ENCODE results near the gene USH1C. TPM values are rescaled to one million over a fixed set of nuclear protein-coding genes. Genes with fewer than 3 reads are reported as not detected.

Gene USH1C
- total RNA-seq, 2 donors from 2014 or later, result 159 to 181 TPM

DNA sequence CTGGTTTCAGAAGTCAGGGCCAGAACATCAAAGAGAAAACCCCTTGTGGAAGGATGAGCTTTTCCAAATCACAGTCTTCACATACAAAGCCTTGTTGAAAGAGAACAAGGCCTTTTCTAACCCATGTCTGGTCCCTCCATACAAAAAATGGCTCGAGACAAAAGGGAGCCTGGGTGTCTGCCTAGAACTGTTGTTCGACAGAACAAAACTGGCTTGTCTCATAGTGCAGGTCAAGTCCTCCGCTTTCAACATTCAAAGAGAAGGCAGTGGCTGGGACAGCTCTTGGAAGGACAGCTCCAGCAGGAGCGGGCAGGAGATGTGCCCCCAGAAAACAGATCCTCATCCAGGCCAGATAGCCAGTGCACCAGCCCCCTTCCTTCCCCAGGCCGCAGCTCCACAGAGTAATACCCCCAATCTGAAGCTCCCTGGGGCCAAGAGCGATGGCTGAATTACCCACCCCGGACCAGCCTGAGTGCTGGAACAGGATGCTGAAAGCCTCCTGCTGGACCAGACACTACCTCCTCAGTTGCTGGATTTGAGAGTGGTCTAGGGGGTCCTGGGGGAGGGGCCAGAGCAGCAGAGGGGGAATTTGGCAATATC, 27.6 kb downstream of the USH1C start:
- no peak for ATAC-seq
- intact Hi-C loops (cut with DNase I, micrococcal nuclease), result no loop called here
- DNase-seq, result no peak

DNA sequence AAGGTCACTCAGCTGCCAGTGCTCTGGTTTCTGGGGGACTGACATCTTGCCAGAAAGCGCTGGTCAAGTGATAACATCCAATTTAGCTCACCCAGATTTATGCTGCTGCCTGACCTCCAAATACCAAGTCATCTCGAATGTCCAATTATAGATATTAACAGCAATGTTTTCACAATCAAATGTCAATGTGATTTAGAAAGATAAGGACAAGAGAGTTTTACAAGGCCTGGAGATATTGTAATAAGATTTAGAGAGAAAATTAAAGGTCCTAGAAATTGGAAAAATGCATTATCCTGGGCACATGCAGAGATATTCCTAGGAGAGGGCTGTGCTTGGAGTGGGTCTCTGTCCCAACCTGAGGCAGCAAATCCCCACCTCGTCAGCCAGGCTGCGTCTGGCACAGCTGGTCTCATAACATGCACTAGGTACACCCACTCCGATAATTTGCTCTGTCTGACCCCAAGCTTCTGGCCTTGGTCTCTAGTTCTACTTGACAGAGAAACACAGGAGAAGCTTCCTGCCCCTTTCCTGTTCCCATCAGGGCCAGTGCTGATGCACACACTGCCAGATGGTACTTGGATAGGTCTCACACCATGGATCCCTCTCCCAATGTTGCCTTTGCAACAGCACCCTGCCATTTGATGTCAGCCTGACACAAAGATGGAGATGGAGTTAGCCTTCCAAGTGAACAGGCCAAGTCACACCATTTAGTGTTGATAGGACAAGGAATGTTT, 28.6 kb downstream of the USH1C start:
- intact Hi-C loops (cut with DNase I, micrococcal nuclease), result no loop called here
- ATAC-seq, result no peak

GRCh38 chr11:17514476-17514875, 29.7 kb downstream of the USH1C start:
- no peak for ATAC-seq
- intact Hi-C loops (cut with DNase I, micrococcal nuclease), result no loop called here
- DNase-seq, result no peak

More for the DNA sequence above, 28.6 kb downstream of the USH1C start:
- DNase-seq, result no peak

DNA sequence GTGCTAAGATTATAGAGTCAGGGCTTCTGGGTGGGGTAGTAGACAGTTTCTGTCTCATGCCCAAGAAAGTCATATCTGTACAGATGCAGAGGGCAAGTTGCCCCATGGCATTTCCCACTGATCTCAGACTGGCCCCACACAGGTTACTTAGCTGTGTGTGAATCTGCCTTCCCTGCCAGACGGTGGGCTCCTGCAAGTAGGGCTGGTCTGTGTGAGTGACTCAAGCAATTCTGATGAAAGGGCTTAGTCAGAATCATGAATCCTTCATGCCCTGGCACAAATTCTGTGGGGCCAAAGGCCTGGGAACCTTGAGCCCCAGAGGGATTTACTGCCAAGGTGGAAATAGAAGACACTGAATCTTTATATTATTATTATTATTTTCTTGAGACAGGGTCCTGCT, 30.4 kb downstream of the USH1C start:
- DNase-seq (no peak), ATAC-seq (no peak)
- intact Hi-C loops (cut with DNase I, micrococcal nuclease), result no loop called here

DNA sequence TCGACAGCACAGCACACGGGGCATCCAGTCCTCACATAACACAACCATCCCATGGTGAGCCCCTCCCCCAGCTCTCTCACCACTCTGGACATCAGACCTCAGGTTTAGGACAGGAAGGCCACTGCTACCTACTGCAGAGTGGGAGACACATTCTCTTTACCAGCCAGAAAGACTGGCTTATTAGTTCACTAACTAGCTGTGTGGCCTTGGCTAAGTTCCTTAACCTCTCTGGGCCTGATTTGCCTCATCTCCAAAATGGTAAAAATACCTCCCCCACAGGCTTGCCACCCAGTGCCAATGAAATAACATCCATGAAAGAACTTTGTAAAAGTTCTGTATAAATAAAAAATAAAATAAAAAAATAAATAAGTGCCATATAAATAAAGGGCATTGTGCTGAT, 32.1 kb downstream of the USH1C start:
- DNase-seq (no peak), ATAC-seq (no peak)
- intact Hi-C loops (cut with DNase I, micrococcal nuclease), result no loop called here

DNA sequence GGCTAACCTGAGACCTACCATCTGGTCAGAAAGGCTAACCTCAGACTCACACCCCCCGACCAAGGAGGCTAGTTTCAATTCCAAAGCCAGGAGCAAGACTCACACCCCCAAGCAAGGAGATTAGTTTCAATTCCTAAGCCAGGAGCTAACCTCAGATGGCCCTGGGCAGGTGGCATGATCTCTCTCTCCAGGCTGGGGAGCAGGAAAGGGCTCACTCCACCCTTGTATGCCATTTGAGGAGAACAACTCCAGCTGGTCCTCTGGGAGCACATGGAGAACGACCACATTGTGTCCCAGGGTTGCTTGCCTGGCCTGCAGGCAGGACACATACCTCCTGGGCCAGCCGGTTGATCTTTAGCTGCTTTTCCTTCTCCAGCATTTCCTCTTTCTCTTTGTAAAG, 32.6 kb downstream of the USH1C start:
- no peak for DNase-seq
- intact Hi-C loops (cut with DNase I, micrococcal nuclease), result no loop called here
- ATAC-seq, result no peak

- DNase-seq (no peak), ATAC-seq (no peak)
- intact Hi-C loops (cut with DNase I, micrococcal nuclease), result no loop called here
Observed at GRCh38 chr11:17510507-17511206, 33.6 kb downstream of the USH1C start.

DNA sequence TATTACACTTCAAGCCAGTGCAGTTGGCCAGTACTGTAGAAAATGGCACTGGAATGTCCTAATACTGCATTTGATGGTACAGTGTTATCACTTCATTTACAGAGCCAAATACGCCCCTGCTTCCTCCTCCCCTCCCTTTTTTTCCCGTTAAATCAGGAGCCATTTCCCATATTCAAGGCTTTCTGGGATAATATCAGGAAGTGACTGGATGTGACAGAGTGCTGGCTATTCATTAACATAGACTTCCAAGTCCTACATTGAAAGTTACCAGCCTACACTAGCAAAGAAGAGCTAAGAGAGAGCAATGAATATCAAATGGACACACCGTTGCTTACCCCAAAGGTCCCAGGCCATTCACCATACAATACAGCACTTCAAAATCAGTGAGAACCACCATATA, 35.4 kb downstream of the USH1C start:
- intact Hi-C loops (cut with DNase I, micrococcal nuclease), result loop anchor here in 1 of 2 donors (10.0 kb wide), 1 partner anchor 284 kb away; no protein-coding TSS in a partner anchor
- DNase-seq (no peak), ATAC-seq (no peak)

- no peak for ATAC-seq
- intact Hi-C loops (cut with DNase I, micrococcal nuclease), result loop anchor here in 1 of 2 donors (10.0 kb wide), 1 partner anchor 284 kb away; no protein-coding TSS in a partner anchor
- no peak for DNase-seq
Observed at GRCh38 chr11:17508306-17508705, 35.9 kb downstream of the USH1C start.

- intact Hi-C loops (cut with DNase I, micrococcal nuclease), result loop anchor here in 1 of 2 donors (10.0 kb wide), 1 partner anchor 283 kb away; no protein-coding TSS in a partner anchor
- DNase-seq (no peak), ATAC-seq (no peak)
Observed at GRCh38 chr11:17507773-17508172, 36.4 kb downstream of the USH1C start.

GRCh38 chr11:17506942-17507341, 37.3 kb downstream of the USH1C start:
- intact Hi-C loops (cut with DNase I, micrococcal nuclease), result loop anchor here in 1 of 2 donors (10.0 kb wide), 1 partner anchor 282 kb away; no protein-coding TSS in a partner anchor
- DNase-seq, result no peak
- ATAC-seq, result no peak

GRCh38 chr11:17506314-17506713, 37.9 kb downstream of the USH1C start:
- ATAC-seq (no peak), DNase-seq (no peak)
- intact Hi-C loops (cut with DNase I, micrococcal nuclease), result loop anchor here in 1 of 2 donors (10.0 kb wide), 1 partner anchor 282 kb away; no protein-coding TSS in a partner anchor

DNA sequence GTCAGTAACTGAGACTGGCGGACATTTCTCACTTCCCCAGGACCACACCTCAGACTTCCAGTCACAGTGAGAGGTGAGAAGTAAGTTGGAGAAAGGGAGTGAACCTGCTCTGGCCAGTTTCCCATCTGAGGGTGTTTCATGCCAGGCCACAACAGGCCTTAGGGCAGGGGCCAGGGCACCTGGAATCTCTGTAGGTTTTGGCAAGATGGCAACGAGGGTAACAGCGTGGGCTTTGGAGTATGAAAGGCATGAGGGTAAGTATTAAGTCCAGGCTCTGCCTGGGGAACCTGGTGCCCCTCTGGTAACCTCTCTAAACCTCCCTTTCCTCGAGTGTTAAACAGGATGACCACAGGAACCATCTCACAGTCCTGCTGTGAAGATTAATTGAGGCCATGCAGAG, 39.1 kb downstream of the USH1C start:
- intact Hi-C loops (cut with DNase I, micrococcal nuclease), result loop anchor here in 1 of 2 donors (10.0 kb wide), 1 partner anchor 280 kb away; no protein-coding TSS in a partner anchor
- ATAC-seq, result no peak
- DNase-seq, result no peak

GRCh38 chr11:17504330-17505107, 39.7 kb downstream of the USH1C start:
- ATAC-seq (peak; percentile 71), DNase-seq (peak; percentile 69 to 89)
- intact Hi-C loops (cut with DNase I, micrococcal nuclease), result loop anchor here (5.0 to 10.0 kb wide), 2 partner anchors 122 to 280 kb away; no protein-coding TSS in a partner anchor

DNA sequence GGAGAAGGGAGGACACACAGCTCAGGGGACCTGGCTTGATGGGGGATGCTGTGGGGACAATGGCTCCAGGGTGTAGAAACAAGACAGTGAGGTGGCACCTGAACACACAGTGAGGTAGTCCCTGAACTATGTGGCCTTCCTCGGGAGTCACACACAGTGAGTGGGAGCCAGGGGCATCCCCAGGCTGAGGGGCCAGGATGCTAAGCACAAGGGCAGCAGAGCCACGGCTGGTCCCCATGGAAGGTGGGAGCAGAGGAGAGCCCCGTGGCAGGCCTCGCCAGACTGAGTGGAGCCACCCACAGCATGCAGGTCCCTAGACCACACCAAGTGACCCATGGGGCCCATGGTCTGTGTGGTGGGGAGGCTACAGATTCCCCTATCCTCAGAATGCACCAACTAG, 41.6 kb downstream of the USH1C start:
- DNase-seq, result no peak
- ATAC-seq, result no peak
- intact Hi-C loops (cut with DNase I, micrococcal nuclease), result loop anchor here (2.0 to 10.0 kb wide), 3 partner anchors 118 to 278 kb away; no protein-coding TSS in a partner anchor

DNA sequence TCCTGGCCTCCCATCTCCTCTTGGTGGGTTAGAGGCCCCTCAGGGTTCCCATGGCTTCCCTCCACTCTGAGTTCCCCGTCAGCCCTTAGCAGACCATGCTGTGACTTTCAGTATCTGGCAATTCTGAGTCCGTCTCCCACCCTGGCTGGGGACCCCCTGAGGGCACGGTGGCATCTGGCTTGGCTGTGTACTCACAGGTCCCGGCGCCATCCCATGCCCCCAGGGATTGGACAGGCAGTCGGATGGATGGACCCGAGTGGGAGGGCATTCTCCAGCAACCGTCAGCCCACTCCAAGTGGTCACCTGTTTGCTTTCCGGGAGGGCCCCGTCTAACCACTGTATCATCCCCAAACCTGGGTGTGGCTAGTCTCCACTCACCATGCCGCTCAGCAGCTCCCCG, 43.5 kb downstream of the USH1C start:
- no peak for ATAC-seq
- no peak for DNase-seq
- intact Hi-C loops (cut with DNase I, micrococcal nuclease), result loop anchor here (5.0 to 10.0 kb wide), 2 partner anchors 118 to 276 kb away; no protein-coding TSS in a partner anchor

- DNase-seq, result no peak
- intact Hi-C loops (cut with DNase I, micrococcal nuclease), result no loop called here
- no peak for ATAC-seq
Observed at GRCh38 chr11:17498475-17498874, 45.7 kb downstream of the USH1C start.

DNA sequence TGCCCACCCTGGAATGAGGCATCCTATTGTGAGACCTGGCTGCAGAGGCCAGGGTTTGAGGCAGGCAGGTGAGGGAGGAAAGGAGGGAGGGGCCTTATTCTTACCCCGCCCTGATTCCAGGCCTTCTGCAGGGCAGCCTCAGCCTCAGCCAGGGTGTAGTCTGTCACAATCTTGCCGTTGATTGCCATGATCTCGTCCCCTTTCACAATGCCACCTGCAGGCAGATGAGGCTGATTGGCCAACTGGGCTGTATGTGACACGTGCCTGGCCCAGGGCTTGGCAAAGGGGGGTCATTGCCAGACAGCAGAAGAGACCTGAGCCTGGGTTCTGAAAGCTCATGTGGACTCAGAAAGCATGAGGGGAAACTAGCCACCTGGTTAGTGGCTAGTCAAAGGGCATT, 46.2 kb downstream of the USH1C start:
- intact Hi-C loops (cut with DNase I, micrococcal nuclease), result no loop called here
- DNase-seq (peak; percentile 23 to 34), ATAC-seq (peak; percentile 63)

- DNase-seq (no peak), ATAC-seq (no peak)
- intact Hi-C loops (cut with DNase I, micrococcal nuclease), result no loop called here
Observed at GRCh38 chr11:17496406-17496805, 47.8 kb downstream of the USH1C start.
